NCI-H460 (cell line): ENCODE data around the gene SYTL3. TPM values are rescaled to one million over a fixed set of nuclear protein-coding genes. Genes with fewer than 3 reads are reported as not detected.
A peak's percentile ranks its signal among the peaks of the same experiment; 100 is the strongest.
"Not testable (repeated sequence)": the region's sequence is repeated elsewhere in the genome, so short reads cannot be mapped to it uniquely, and the experiment has no call there.

Source experiments
- DNase-seq: peaks from one replicate; pipeline ENCODE4 v3.0.0-alpha.2; 2016; ENCODE audit warnings: low read depth; ENCODE audit errors: extremely low read depth
- total RNA-seq: library from RNA; depleted of rRNA; stranded (reverse); fragments of >200 nt; shearing (Covaris generic); gene quantifications from 2 replicates; pipeline ENCODE4 v1.2.3, GENCODE V29; 2014

SYTL3 gene
- total RNA-seq, 1 experiment from 2014 or later: 0.52 TPM

DNA sequence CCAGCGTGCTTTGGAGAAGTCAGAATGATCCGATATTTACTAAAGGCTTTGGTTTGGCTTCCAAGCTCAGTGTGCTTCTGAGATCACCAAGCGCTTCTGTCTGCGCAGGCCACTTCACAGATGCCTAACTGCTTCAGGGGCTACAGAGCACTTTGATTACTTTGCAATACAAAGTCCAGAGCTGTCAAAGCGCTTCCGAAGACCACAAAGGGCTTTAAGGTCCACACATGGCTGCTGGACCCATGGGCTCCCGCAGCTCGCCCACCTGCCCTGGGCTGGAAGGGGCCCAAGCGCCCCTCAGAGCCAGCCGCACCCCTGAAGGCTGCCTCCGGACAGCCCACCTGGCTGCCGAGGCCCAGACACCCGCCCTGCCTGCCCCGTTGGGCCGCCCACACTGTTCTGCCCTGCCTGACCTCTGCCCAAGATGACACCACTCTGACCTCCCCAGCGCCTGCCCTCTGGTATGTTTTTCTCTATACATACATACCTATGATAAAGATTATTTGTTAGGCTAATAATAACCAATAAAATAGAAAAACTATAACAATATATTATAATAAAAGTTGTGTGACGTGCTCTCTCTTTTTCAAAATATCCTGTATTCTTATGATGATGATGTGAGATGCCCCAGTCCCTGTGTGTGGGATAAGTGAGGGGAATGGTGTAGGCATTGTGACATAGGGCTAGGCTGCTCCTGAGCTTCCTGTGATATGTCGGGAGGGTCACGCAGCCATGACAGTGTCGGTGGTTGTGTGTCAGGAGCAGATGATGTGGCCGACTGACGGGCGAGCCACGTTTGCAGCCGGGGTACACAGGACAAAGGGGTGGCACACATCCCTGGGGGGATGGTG is 27.9 kb upstream of the SYTL3 start:
- no peak for DNase-seq

DNA sequence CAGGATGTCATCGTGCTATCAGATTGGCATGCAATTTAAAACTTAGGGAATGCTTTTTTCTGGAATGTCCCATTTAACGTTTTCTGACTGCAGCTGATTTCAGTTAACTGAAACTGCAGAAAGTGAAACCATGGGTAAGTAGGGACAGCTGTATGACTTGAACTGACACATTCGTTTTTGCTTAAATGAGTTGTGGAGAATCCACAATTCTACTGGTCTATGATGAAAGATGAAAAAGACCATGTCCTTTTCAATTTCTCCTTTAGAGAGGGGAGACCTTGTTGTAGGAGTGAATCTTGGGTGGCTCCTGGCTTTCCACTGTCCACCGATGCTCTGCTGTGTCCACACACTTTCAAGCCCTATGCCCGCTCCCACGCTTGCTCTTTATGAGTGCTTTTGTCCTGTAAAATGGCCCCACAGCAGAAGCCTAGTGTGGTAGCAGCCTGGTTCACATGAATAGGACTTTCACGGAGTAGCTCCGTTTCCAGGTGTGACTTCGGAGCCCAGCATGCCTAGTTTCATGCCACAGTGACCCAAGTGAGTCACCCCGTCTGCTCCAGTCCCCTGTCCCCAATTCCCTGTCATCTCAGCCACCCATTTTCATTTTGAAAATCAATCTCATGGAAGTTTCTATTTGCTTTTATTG is 27.2 kb upstream of the SYTL3 start:
- DNase-seq: no peak

DNA sequence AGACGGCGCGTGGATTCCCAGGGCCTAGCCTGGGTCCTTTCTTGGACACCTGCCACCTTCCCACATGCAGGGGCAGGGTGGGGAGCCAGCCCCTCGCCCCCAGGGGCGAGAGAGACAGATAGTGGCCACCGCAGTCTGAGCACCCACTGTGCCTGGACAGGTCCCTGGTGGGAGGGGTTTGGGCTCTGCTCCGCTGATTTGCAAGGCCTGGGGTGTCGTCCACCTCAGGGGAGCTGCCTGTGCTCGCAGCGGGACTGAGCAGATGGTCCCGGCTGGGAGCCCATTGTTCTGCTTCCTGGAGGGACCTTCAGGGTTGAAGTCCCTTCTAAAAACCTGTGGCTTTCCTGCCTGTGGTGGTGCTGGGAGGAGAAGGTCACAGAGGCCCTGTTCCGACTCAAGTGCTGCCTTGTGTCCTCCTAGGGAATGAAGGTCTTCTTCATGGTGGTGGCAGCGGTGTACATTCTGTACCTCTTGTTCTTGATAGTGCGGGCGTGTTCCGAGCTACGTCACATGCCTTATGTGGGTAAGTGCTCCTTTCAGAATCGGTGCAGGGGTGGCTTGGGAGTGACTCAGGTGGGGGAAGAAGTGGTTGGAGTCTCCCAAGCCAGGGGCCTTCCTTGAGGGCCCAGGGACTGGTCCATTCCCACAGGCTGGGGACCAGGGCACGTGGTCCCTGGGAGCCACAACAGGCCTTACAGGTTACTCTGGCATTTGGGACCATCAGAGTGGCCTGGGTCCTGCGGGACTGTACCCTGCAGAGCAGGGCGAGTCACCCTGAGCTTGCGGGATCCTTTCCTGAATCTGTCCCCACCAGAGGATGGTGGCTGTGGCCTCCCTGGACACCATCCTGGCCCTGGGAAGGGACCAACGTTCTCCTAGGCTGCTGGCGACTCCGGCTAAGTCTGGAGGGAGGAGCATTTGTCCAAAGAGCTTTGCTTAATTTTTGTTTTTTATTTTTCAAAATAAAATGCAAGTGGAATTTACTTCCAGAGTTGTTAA is 24.9 kb upstream of the SYTL3 start:
- DNase-seq: no peak

DNA sequence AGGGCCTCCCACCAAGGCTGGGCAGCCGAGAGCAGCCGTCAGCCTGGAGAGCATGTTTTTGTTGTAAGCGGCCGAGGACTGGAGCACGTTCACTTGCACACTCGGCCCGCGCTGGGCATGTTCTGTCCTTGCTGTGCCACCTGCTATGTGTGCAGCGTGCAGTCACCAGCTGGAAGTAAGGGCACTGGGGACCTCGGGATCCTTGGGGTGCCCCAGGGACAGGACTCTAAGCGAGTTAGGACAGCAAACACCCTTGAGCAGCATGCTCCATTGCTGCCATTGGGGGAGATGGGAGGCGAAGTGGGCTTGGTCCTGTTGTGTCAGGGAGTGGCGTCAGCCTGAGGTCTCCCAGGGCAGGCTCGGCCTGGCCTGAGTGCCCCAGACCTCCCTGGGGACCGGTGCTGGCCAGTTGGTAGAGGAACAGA is 24.0 kb upstream of the SYTL3 start:
- DNase-seq: no peak

DNA sequence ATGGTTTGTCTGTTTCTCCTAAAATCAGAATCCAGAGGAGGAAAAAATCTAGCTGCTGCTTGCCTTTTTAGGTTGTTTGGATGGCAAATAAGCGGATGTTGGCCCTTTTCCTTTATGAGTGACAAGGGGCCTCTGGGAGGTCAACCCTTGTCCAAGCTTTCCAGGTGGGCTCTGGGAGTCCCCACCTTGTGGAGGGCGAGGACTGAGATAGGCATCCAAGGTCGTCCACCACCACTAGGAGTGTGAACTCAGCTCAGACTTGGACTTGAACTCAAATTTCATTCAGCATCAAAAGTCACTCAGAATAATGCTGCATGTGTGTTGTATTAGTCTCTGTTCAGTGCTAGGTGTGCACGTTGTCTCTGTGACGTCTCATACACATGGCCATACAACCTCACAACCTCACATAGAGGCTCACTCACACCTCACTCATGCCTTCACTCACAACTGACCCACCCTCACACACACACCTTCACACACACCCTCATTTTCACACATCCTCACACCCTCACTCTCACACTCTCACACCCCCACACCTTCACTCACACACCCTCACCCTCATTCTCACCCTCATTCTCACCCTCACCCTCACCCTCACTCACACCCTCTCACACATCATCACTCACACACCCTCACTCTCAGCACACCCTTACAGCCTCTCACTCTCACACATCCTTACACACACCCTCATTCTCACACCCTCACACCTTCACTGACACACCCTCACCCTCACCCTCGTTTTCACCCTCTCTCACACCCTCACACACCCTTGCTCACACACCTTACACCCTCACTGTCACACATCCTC is 23.3 kb upstream of the SYTL3 start:
- no peak for DNase-seq

DNA sequence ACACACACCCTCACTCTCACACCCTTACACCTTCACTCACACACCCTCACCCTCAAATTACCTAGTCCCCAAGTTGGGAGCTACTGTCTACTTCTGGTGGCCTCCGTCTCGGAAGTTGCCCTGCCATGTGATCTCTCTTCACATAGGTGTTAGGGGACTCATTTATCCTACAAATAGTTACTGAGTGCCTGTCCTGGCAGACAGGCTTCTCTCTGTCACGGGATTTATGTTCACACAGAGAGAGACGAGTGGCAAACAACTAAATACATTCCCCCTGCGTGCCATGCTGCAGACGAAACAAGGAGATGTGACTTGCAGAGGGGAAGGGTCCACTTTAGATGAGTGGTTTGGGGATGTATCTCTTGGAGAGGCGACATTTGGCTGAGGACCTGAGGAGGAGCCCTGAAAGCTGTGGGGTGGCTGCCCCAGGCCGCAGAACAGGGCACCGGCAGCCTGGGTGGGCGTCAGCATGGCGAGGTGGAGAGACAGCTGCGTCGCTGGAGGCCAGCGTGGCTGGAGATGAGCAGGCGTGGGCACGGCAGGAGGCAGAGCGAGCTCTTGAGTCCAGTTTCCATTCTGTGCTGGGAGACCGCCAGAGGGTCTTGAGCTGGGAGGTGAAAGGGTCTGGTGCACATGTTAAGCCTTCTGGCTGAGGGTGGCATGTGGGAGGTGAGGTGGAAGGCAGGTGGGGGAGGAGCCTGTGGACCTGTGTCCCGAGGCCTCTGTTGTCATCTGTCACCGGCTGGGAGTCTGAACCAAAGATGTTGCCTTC is 22.5 kb upstream of the SYTL3 start:
- no peak for DNase-seq

DNA sequence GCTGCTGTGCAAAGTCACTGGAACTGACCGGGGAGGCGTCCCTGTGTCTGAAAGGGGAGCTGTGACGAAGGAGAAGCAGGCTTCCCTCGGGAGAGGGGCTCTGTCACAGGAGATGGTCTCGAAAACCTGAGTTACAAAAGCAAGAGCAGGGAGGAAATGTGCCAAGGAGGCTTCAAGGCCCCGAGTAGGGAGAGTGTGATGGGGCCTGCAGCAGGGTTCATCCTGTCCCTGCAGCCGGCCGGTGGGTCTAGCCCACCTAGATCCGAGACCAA is 22.0 kb upstream of the SYTL3 start:
- no peak for DNase-seq

DNA sequence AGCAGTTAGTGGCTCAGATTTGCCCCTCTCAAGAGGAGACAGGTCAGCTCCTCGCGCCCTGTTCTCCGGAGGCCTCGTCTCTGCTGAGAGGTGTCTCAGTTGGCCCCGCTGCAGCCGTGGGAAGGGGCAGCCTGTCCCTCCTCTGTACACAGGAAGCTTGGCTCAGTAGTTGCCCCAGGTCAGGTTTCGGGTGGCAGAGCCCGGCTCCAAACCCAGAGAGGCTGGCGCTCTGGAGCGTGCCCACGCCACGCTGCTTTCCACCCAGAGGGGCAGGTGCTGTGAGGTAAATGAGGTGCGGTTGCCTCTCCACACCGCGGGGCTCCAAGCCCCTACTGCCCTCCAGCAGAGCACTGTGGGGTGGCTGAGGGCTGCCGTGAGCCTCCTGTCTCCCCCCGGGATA is 21.3 kb upstream of the SYTL3 start:
- no peak for DNase-seq

DNA sequence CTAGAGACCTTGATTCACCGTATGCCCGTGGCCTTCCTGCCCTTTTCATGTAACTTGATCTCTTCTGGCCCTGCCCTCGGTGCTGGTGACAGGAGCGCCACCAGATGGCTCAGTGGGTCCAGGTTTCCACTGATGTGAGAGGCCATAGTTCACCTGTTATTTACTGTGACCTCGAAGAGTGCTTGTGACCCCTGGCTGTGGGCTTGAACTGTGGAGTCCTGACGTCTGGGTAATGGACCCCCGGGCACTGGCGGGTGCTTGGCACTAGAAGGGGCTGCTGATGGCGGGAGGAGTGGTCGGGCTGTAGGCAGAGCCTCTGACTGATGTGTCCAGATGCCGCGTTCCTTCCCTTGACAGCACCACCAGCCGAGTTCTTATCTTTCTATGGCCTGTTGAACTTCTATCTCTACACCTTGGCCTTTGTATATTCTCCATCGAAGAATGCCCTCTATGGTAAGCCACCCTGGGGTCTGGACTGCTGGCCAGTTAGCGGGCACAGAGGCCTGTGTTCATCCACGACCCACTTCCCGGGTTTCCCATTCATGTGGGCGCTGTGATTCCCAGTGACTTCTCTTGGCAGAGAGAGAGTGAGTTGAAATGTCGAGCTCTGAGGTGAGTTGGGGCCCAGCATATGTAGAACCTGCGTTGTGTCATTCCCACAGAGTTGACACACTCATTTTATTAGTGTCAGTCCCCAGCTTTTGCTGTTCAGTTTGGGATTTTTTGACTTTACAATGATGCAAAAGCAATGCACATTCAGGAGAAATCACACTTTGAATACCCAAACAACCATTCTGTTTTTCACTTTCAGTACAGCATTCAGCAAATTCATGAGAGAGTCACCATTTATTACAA is 20.3 kb upstream of the SYTL3 start:
- DNase-seq: no peak

DNA sequence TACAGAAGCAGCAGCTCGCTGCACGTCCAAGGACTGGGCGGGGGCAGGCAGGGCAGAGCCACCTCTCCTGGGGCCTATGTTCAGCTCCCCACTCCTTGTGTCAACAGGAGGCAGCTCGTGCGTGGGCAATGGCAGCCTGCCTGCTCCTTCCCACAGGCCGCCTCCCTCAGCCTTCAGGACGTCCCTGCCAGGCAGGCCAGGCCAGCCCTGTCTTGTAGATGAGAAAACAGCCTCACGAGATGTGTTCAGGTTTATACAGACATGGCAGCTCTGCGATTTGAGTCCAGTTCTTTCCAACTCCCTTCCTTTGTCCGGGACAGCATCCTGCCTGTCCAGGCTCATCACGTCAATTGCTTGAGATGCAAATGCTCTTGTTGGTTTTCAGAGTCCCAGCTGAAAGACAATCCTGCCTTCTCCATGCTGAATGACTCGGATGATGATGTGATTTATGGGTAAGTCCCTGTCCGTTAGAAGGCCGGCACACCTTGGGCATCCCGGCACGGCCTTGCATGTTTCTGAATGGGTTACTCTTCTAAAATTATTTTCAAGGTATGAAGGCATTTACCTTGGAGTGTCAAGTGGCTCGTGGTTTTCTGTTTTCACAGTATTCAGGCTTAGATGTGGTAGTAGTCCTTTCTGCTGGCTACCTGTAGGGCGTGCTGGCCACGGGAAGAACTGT is 18.8 kb upstream of the SYTL3 start:
- no peak for DNase-seq

DNA sequence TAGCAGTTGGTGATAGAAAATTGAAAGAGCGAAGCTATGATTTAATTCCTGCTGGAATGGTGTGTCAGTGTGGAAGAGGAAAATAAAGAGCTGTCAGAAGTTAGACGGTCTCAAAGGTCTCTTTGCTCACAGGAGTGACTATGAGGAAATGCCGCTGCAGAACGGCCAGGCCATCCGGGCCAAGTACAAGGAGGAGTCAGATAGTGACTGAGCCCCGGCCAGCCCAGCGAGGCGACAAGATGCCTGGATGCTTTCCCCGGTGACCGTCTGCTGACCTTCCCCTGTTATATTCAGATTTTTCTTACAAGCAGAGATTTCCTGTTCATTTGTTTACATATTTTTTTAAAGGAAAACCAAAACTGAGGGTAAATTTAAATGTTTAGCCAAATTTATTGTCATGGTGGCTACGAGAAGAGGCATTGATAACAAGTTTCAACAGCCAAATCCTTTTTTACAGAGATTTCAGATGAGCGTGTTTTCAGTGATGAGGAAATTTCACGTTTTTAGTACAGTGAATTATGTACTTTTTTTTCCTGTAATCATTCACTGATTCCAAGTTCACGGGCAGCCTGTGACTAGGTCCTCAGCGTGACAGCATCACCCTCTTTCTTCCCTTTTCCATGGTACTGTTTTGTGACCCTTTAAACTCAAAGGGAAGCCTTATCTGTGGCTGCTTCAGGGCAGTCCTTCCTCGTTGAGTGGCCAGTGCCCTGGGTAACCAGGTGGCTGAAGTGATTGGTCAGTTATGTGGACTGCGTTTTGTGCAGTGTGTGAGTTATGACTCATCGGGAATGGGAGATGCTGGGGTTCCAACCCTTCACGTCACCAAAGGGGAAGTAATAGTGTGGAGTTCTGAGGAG is 17.9 kb upstream of the SYTL3 start:
- peak; percentile 37 for DNase-seq

DNA sequence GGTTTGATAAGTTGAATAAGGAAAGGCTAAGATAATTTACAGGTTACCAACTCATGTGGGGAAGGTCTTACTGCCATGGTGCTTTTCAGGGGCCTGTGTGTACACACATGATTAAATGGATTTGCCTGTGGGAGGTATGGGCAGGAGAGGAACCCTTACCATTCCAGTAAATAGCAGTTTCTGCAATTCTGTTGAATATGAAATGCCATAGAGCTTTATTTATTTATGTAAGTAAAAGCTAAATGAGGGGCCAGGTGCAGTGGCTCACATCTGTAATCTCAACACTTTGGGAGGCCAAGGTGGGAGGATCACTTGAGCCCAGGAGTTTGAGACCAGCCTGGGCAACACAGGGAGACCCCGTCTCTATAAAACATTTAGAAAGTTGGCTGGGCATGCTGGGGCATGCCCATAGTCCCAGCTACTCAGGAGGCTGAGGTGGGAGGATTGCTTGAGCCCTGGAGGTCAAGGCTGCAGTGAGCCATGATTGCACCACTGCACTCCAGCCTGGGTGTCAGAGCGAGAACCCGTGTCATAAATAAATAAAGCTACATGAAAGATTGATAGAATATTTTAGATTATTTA is 17.2 kb upstream of the SYTL3 start:
- not testable (repeated sequence) for DNase-seq

DNA sequence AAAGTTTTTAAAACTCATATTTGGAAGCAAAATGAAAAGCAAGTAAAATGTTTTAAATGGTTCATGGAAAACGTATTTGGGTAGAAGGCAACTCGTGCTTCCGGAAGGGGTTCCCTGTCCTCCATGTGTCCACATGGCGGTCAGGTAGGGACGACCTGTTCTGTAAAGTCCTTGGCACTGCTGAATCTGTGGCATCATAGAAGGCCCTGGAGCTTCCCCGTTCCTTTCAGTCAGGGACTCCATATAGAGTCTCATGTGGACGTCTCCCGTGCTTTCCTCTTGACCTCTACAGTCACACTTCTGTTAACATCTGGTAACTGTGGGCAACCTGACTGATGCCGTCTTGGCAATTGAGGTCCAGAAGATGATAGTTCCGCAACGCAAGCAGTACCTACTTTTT is 16.7 kb upstream of the SYTL3 start:
- DNase-seq: no peak

DNA sequence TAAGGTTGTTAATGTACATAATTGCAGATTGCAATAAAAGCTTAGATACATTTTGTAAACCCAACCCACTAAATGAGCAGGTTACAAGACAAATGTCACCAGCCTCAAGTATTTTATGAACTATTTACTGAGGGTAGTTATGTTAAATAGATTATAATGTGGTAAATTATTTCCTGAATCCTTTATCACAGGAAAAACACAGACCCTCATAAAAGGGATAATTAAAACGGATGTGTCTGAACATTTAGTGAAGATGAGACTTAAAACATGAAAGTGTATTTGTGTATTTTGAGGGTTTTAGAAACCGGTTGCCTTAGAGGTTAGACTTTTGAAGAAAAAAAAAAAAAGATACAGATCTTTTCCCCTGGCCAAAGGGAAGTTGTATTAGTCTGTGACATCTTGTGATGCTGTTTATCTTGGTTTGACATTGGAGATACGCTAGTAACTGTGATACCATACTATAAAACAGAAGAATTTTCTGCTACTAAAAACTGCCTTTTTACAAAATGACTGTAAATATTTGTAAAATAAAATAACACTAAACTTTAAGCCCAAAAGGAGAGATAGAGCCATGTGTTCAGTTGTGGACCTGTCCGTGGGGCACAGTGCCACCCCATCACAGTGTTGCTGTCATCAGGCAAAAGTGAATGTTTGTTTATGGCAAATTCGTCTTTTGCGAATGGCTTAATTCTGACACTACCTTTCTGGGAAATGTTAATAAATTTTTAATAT is 15.0 kb upstream of the SYTL3 start:
- no peak for DNase-seq

DNA sequence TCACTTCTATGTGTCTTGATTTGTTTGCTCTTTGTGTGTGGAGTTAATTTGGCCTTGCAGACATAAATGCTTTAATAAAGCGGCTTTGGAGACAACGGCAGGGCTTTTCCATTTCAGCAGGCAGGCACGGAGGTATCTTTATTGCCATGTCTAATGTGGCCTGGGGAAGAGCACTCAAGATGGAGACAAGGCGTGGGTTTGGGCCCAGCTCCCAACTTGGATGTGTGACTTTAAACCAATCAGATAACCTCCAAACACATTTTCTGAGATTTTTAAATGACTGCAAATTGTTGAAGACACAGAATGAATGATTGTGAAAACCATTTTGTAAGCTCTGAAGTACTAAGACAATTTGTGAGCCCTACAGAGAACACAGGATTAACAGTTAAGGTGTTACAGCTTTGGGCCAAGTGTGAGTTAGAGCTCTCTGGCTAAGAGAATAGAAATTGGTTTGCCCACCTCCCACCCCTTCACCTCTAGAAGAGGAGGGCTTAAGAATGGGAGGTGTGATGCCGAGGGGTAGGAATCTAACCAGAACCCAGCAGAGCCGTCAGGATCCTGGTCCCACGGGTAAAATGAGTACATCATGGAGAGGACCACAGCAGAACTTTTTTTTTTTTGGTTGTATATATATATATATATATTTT is 14.3 kb upstream of the SYTL3 start:
- no peak for DNase-seq

DNA sequence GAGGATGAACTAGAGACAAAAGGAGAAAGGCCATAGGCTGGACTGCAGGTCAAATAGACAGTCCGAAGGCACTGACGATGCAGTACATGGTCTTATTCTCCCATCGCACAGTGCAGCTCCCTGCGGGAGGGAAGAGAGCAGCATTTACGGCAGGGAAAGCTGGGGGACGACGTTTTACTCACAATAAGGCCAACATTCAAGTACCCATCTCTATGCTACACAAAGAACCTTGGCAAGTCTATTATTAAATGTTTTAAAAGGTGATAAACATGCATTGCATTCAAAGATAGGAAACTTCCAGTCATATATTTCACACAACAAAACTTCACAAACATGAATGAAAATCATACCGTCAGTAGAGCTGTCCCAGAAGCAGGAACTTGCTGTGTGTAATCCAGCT is 13.1 kb upstream of the SYTL3 start:
- no peak for DNase-seq
